NCI-H524 (cell line): ENCODE results near the gene BCL11B.
A peak's percentile ranks its signal among the peaks of the same experiment; 100 is the strongest.

ENCODE experiments used
- DNase-seq, 2 experiments: peaks; one replicate each; lab custom pipeline; 2025; lab: John Stamatoyannopoulos, UW

The BCL11B gene

GRCh38 chr14:99119554-99120525, 152.2 kb downstream of the BCL11B start:
- DNase-seq = peak in 1 of 2 experiments; percentile 60
